ENCODE measurements around the gene LCE4A.

DNA sequence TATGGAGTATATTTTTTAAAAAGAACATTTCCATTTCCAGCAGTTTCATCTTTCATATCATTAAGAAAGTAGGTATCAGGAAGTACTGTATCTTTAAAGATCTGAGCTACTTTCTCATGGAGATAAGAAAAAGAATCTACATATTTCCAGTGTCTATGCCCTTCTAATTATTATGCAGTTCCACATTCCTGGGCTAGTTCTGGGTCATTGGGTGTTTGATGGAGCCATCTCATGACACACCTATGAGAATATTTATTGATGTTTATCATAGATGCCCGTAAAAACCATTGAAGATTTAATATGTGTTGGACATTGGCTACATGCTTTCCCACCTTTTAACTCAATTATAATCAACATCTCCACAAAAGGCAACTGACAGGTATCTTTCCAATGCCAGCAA, 21.0 kb downstream of the LCE4A start:
- no peak for TF ChIP-seq CTCF (IDR thresholded peaks at IDR 0.05)
- no peak for TF ChIP-seq POLR2A (IDR thresholded peaks at IDR 0.05)

All from Peyer's patch (tissue), 4 donors.